ENCODE measurements around the gene OCRL.

OCRL gene

GRCh38 chrX:129638917-129639316 is 98.9 kb downstream of the OCRL start:
- no peak for DNase-seq

GRCh38 chrX:129640737-129641136 is 100.7 kb downstream of the OCRL start:
- no peak for DNase-seq

GRCh38 chrX:129641469-129641868 is 101.4 kb downstream of the OCRL start:
- DNase-seq: no peak

GRCh38 chrX:129641941-129642340 is 101.9 kb downstream of the OCRL start:
- DNase-seq: no peak

Measured in stimulated activated naive CD4-positive, alpha-beta T cell (primary cell).